Dendritic cell treated with granulocyte-macrophage colony-stimulating factor and Interleukin-4, amounts not matched to agents 40 ng/mL and 50 ng/mL, for 4 days (primary cell): ENCODE results near the gene GNRHR.
"Not testable (repeated sequence)": the region's sequence is repeated elsewhere in the genome, so short reads cannot be mapped to it uniquely, and the experiment has no call there.

ENCODE experiments used
- H3K27ac Mint-ChIP-seq: one replicate; pipeline ENCODE4 v1.8.0; 2022; ENCODE audit warnings: mild to moderate bottlenecking, mixed read lengths
- H3K27me3 Mint-ChIP-seq: one replicate; pipeline ENCODE4 v1.8.0; 2022; ENCODE audit warnings: mild to moderate bottlenecking, mixed read lengths
- H3K36me3 Mint-ChIP-seq: one replicate; pipeline ENCODE4 v1.8.0; 2022; ENCODE audit warnings: low read depth, mixed read lengths
- H3K4me1 Mint-ChIP-seq: one replicate; pipeline ENCODE4 v1.8.0; 2022; ENCODE audit warnings: low read depth, mixed read lengths
- H3K4me3 Mint-ChIP-seq: one replicate; pipeline ENCODE4 v1.8.0; 2022; ENCODE audit warnings: mild to moderate bottlenecking, moderate library complexity, mixed read lengths
- H3K9me3 Mint-ChIP-seq: one replicate; pipeline ENCODE4 v1.8.0; 2022; ENCODE audit warnings: mixed read lengths
- intact Hi-C: fragments of 100-400 bp; cut with micrococcal nuclease; formaldehyde crosslinking; loops from one replicate; pipeline ENCODE4 v1.15.0; 2022

Gene GNRHR

GRCh38 chr4:67721770-67722597, 32.2 kb downstream of the GNRHR start:
- intact Hi-C loops: no loop called here
- H3K36me3 Mint-ChIP-seq: peaks cover 10% of the 10 kb centered on the region
- H3K27me3 Mint-ChIP-seq: no peaks in the 10 kb centered on the region
- H3K4me3 Mint-ChIP-seq: no peak overlapping the region
- peaks cover 9% of the 10 kb centered on the region for H3K4me1 Mint-ChIP-seq
- H3K9me3 Mint-ChIP-seq: no peaks in the 10 kb centered on the region
- H3K27ac Mint-ChIP-seq: no peak overlapping the region

- peaks cover 14% of the 10 kb centered on the region for H3K36me3 Mint-ChIP-seq
- no peaks in the 10 kb centered on the region for H3K27me3 Mint-ChIP-seq
- H3K27ac Mint-ChIP-seq: no peak overlapping the region
- no peak overlapping the region for H3K4me3 Mint-ChIP-seq
- intact Hi-C loops: no loop called here
- H3K4me1 Mint-ChIP-seq: peaks cover 5% of the 10 kb centered on the region
- no peaks in the 10 kb centered on the region for H3K9me3 Mint-ChIP-seq
Measured at GRCh38 chr4:67721315-67721769, 32.8 kb downstream of the GNRHR start.

- Mint-ChIP-seq H3K27ac (no peak overlapping the region), H3K36me3 (peaks cover 14% of the 10 kb centered on the region), H3K4me1 (peaks cover 5% of the 10 kb centered on the region), H3K4me3 (no peak overlapping the region), H3K27me3 (no peaks in the 10 kb centered on the region), H3K9me3 (no peaks in the 10 kb centered on the region)
- intact Hi-C loops: no loop called here
Measured at GRCh38 chr4:67719953-67720617, 34.1 kb downstream of the GNRHR start.

- Mint-ChIP-seq H3K4me1 (peaks cover 6% of the 10 kb centered on the region), H3K27ac (no peak overlapping the region), H3K4me3 (no peak overlapping the region), H3K9me3 (no peaks in the 10 kb centered on the region), H3K27me3 (no peaks in the 10 kb centered on the region), H3K36me3 (peaks cover 20% of the 10 kb centered on the region)
- intact Hi-C loops: no loop called here
Measured at GRCh38 chr4:67718848-67719247, 35.3 kb downstream of the GNRHR start.

GRCh38 chr4:67717586-67717985, 36.6 kb downstream of the GNRHR start:
- Mint-ChIP-seq H3K4me3 (no peak overlapping the region), H3K36me3 (peaks cover 20% of the 10 kb centered on the region), H3K9me3 (no peaks in the 10 kb centered on the region), H3K4me1 (peaks cover 14% of the 10 kb centered on the region), H3K27me3 (no peaks in the 10 kb centered on the region), H3K27ac (no peak overlapping the region)
- intact Hi-C loops: no loop called here

- no peak overlapping the region for H3K27ac Mint-ChIP-seq
- H3K36me3 Mint-ChIP-seq: peaks cover 12% of the 10 kb centered on the region
- no peaks in the 10 kb centered on the region for H3K9me3 Mint-ChIP-seq
Measured at GRCh38 chr4:67714955-67715354, 39.2 kb downstream of the GNRHR start.

GRCh38 chr4:67714248-67714583, 40.0 kb downstream of the GNRHR start:
- Mint-ChIP-seq H3K27ac (no peak overlapping the region), H3K4me1 (peaks cover 8% of the 10 kb centered on the region), H3K4me3 (no peak overlapping the region), H3K36me3 (peaks cover 19% of the 10 kb centered on the region), H3K27me3 (no peaks in the 10 kb centered on the region), H3K9me3 (no peaks in the 10 kb centered on the region)
- intact Hi-C loops: no loop called here

More at GRCh38 chr4:67714955-67715354, 39.2 kb downstream of the GNRHR start:
- no peaks in the 10 kb centered on the region for H3K27me3 Mint-ChIP-seq
- intact Hi-C loops: no loop called here
- H3K4me3 Mint-ChIP-seq: no peak overlapping the region
- peaks cover 8% of the 10 kb centered on the region for H3K4me1 Mint-ChIP-seq

DNA sequence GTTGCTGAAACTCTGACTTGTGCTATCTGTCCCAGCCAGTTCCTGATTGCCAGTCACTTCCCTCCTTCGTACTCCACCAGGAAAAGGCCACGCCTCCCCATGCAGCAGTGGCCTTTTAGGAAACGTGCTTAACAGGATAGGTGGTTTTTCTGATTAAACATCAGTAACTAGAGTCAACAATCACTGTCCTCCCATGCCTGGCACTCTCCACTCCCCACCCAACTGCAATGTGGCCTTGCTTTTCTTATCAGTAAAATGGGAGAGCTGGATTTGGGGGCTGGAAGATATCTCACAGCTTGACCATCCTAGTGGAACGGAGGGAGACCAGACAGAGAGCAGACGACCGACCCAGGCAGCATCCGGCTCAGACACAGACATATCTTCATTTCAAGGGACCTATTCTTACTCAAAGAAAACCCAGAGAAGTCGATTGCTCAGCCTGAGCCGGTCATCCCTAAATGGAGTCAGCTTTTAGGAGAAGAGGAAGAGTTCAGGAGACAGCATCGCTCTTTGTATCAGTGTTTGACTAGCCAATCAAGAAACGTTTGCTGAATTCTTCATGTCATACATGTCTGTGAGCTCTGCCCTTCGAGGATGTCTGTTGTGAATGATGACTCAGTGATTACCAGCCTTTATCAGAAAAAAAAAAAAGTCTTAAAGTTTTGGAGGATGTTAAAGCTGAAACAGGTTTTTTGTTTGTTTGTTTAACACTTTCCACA, 40.5 kb downstream of the GNRHR start:
- no peak overlapping the region for H3K4me3 Mint-ChIP-seq
- intact Hi-C loops: no loop called here
- H3K27me3 Mint-ChIP-seq: no peaks in the 10 kb centered on the region
- peaks cover 8% of the 10 kb centered on the region for H3K4me1 Mint-ChIP-seq
- peaks cover 19% of the 10 kb centered on the region for H3K36me3 Mint-ChIP-seq
- H3K9me3 Mint-ChIP-seq: no peaks in the 10 kb centered on the region
- no peak overlapping the region for H3K27ac Mint-ChIP-seq

- Mint-ChIP-seq H3K27me3 (no peaks in the 10 kb centered on the region), H3K9me3 (no peaks in the 10 kb centered on the region), H3K4me1 (peaks cover 8% of the 10 kb centered on the region), H3K4me3 (no peak overlapping the region), H3K27ac (no peak overlapping the region), H3K36me3 (peaks cover 19% of the 10 kb centered on the region)
- intact Hi-C loops: no loop called here
Measured at GRCh38 chr4:67712650-67713528, 41.3 kb downstream of the GNRHR start.

- H3K27me3 Mint-ChIP-seq: no peaks in the 10 kb centered on the region
- H3K9me3 Mint-ChIP-seq: no peaks in the 10 kb centered on the region
- no peak overlapping the region for H3K4me3 Mint-ChIP-seq
- H3K27ac Mint-ChIP-seq: no peak overlapping the region
- H3K4me1 Mint-ChIP-seq: peaks cover 8% of the 10 kb centered on the region
- intact Hi-C loops: no loop called here
- H3K36me3 Mint-ChIP-seq: peaks cover 18% of the 10 kb centered on the region
Measured at GRCh38 chr4:67712000-67712625, 42.1 kb downstream of the GNRHR start.

GRCh38 chr4:67706682-67707081, 47.5 kb downstream of the GNRHR start:
- Mint-ChIP-seq H3K9me3 (peaks cover 22% of the 10 kb centered on the region), H3K4me1 (peaks cover 17% of the 10 kb centered on the region), H3K36me3 (peaks cover 32% of the 10 kb centered on the region)
- intact Hi-C loops, H3K27ac Mint-ChIP-seq, H3K27me3 Mint-ChIP-seq, H3K4me3 Mint-ChIP-seq: not testable (repeated sequence)

GRCh38 chr4:67704843-67705242, 49.3 kb downstream of the GNRHR start:
- peaks cover 20% of the 10 kb centered on the region for H3K4me1 Mint-ChIP-seq
- intact Hi-C loops: no loop called here
- peaks cover 22% of the 10 kb centered on the region for H3K9me3 Mint-ChIP-seq
- H3K4me3 Mint-ChIP-seq: no peak overlapping the region
- H3K27ac Mint-ChIP-seq: no peak overlapping the region
- H3K36me3 Mint-ChIP-seq: peaks cover 40% of the 10 kb centered on the region
- no peaks in the 10 kb centered on the region for H3K27me3 Mint-ChIP-seq

DNA sequence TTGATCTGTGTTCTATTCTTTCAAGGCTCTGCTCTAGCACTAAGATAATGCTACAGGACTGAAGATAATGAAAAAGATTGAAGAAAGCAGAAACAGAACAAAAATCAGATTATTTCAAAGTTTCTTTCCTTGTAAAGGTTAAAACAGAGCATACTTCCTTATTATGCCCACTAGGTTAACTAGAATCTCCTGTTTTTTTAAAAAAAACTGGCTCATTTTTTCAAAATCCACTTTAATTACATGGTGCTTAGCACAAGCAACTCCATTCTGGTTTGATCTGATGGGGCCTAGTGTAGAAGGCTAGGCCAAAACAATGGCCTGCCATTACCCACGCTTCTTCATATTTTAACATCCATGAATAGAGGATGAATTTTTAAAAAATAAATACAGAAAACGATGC, 52.0 kb downstream of the GNRHR start:
- Mint-ChIP-seq H3K27ac (no peak overlapping the region), H3K4me3 (no peak overlapping the region), H3K27me3 (no peaks in the 10 kb centered on the region), H3K36me3 (peaks cover 34% of the 10 kb centered on the region), H3K9me3 (peaks cover 22% of the 10 kb centered on the region), H3K4me1 (peaks cover 39% of the 10 kb centered on the region)
- intact Hi-C loops: no loop called here
